Activated B cell treated with CpG ODN at 0.5 μM for 24 hours (primary cell): ENCODE measurements around the gene SORL1. TPM values are rescaled to one million over a fixed set of nuclear protein-coding genes. Genes with fewer than 3 reads are reported as not detected.

Experiments
- ATAC-seq: fragments of 200-7000 bp; cut with Tn5 transposase; one replicate; pipeline ENCODE4 v1.10.0; 2021; ENCODE audit warnings: low read depth, mild to moderate bottlenecking, moderate library complexity
- CTCF ChIA-PET: fragments of 350-600 bp; sonication (Branson Sonifier 250); formaldehyde crosslinking; loops from one replicate; lab custom pipeline; 2021; ENCODE audit warnings: antibody characterized with exemption; lab: Charles Lee
- POLR2A ChIA-PET: fragments of 350-600 bp; sonication (Branson Sonifier 250); formaldehyde crosslinking; loops from one replicate; lab custom pipeline; 2021; ENCODE audit warnings: antibody characterized with exemption; lab: Charles Lee
- DNase-seq: peaks from one replicate; pipeline ENCODE4 v3.0.0; 2022
- H3K27ac Mint-ChIP-seq: one replicate; pipeline ENCODE4 v1.8.0; 2020; ENCODE audit warnings: mixed read lengths
- H3K27me3 Mint-ChIP-seq: one replicate; pipeline ENCODE4 v1.8.0; 2021; ENCODE audit warnings: mixed read lengths
- H3K36me3 Mint-ChIP-seq: one replicate; pipeline ENCODE4 v1.8.0; 2021; ENCODE audit warnings: low read depth, mixed read lengths
- H3K4me1 Mint-ChIP-seq: one replicate; pipeline ENCODE4 v1.8.0; 2021; ENCODE audit warnings: mixed read lengths
- H3K4me3 Mint-ChIP-seq: one replicate; pipeline ENCODE4 v1.8.0; 2020; ENCODE audit warnings: mild to moderate bottlenecking, mixed read lengths
- H3K9me3 Mint-ChIP-seq: one replicate; pipeline ENCODE4 v1.8.0; 2020; ENCODE audit warnings: mixed read lengths
- intact Hi-C: fragments of 100-400 bp; cut with micrococcal nuclease; formaldehyde crosslinking; loops from one replicate; pipeline ENCODE4 v1.15.1; 2024
- total RNA-seq: library from RNA; stranded (reverse); gene quantifications from 2 replicates; pipeline ENCODE4 v1.2.3, GENCODE V29; 2022
- TF ChIP-seq, protein P1 (sequence below): fragments of 200-600 bp; IDR thresholded peaks from one replicate; pipeline ENCODE4 v1.8.0; 2022; ENCODE audit warnings: antibody characterized with exemption, mild to moderate bottlenecking

SORL1 gene
- total RNA-seq, 1 donor from 2014 or later, result 180 TPM

DNA sequence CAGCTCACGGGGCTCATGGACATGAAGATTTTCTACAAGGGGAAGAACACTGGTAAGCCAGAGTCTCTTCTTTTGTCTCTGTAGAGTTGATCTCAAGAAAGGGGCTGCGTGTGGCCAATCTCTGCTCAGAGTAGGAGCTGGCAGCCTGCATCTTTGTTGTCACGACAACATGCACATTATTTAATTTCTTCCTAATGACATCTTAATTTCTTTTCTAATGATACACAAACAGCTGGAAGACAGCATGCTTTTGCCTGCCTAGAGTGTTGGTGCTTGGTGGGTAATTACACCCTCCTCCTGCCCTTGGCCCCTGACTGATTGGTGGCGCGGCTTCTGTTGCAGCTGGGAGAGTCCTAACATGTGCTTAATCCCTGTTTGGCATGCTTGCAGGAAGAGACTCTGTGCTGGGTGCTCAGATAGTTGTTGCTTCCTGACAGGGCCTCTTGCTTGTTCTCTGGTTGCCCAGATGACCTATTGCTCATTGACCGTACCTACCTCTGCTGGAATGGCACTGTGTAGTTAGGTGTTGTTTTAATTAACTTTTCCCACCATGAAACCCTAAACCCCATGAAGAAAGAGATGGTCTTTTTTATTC lies 107.6 kb downstream of the SORL1 start:
- no peaks in the 10 kb centered on the region for H3K27me3 Mint-ChIP-seq
- POLR2A ChIA-PET, result no interaction called here
- peaks cover 85% of the 10 kb centered on the region for H3K36me3 Mint-ChIP-seq
- H3K27ac Mint-ChIP-seq, result no peak overlapping the region
- no peaks in the 10 kb centered on the region for H3K9me3 Mint-ChIP-seq
- peaks cover 7% of the 10 kb centered on the region for H3K4me1 Mint-ChIP-seq
- no peak for ATAC-seq
- DNase-seq, result no peak
- no peak overlapping the region for H3K4me3 Mint-ChIP-seq
- intact Hi-C loops, result no loop called here
- CTCF ChIA-PET, result no interaction called here
- TF ChIP-seq, protein P1, sequence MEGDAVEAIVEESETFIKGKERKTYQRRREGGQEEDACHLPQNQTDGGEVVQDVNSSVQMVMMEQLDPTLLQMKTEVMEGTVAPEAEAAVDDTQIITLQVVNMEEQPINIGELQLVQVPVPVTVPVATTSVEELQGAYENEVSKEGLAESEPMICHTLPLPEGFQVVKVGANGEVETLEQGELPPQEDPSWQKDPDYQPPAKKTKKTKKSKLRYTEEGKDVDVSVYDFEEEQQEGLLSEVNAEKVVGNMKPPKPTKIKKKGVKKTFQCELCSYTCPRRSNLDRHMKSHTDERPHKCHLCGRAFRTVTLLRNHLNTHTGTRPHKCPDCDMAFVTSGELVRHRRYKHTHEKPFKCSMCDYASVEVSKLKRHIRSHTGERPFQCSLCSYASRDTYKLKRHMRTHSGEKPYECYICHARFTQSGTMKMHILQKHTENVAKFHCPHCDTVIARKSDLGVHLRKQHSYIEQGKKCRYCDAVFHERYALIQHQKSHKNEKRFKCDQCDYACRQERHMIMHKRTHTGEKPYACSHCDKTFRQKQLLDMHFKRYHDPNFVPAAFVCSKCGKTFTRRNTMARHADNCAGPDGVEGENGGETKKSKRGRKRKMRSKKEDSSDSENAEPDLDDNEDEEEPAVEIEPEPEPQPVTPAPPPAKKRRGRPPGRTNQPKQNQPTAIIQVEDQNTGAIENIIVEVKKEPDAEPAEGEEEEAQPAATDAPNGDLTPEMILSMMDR, result no peak

DNA sequence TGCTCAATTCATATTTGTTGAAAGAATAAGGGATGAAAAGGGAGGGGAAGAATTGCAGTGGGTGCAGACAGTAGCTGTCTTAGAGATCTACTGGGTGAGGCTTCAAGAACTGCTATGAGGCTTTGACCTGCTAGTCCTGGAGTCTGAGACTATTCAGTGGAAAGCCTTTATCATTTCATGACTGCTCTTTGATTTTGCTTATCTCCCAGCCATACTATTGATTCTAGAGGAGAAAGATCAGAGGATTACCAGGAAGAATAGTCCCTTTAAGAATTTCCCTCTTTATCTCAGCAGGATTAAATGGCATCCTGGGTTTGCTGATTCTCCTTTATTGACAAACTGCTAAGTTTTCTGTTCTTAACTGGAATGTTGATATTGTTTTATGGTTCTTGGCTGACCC lies 108.1 kb downstream of the SORL1 start:
- intact Hi-C loops, result no loop called here
- H3K27me3 Mint-ChIP-seq, result no peaks in the 10 kb centered on the region
- no peak overlapping the region for H3K27ac Mint-ChIP-seq
- no peaks in the 10 kb centered on the region for H3K9me3 Mint-ChIP-seq
- POLR2A ChIA-PET, result no interaction called here
- H3K4me3 Mint-ChIP-seq, result no peak overlapping the region
- CTCF ChIA-PET, result no interaction called here
- TF ChIP-seq, protein P1, result no peak
- peaks cover 7% of the 10 kb centered on the region for H3K4me1 Mint-ChIP-seq
- H3K36me3 Mint-ChIP-seq, result peaks cover 88% of the 10 kb centered on the region
- DNase-seq, result no peak
- no peak for ATAC-seq

DNA sequence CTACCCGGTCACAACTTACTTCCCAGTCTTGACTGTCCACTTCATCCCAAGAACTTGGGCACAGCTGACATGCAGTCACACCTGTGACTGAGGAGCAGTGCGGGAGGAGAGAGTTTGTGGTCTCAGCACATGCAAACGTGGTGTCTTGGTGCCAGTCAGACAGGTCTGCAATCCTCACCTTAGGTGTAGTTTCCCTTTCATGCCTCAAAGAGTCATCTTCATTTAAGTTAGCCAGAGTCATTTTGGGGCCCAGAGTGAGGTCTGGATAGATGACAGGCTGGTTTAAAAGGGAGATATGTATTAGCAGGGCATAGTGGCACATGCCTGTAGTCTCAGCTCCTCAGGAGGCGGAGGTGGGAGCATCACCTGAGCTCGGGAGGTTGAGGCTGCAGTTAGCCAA lies 109.1 kb downstream of the SORL1 start:
- TF ChIP-seq, protein P1, result no peak
- H3K4me1 Mint-ChIP-seq, result peaks cover 7% of the 10 kb centered on the region
- H3K9me3 Mint-ChIP-seq, result no peaks in the 10 kb centered on the region
- intact Hi-C loops, result no loop called here
- peaks cover 84% of the 10 kb centered on the region for H3K36me3 Mint-ChIP-seq
- no peak for ATAC-seq
- no peak overlapping the region for H3K27ac Mint-ChIP-seq
- DNase-seq, result no peak
- ChIA-PET CTCF (no interaction called here), POLR2A (interaction anchor here (0.5 to 0.7 kb wide), 3 partner anchors 14 to 114 kb away, joined by 5 to 9 read pairs (median 7); no protein-coding TSS in a partner anchor)
- no peaks in the 10 kb centered on the region for H3K27me3 Mint-ChIP-seq
- H3K4me3 Mint-ChIP-seq, result no peak overlapping the region

DNA sequence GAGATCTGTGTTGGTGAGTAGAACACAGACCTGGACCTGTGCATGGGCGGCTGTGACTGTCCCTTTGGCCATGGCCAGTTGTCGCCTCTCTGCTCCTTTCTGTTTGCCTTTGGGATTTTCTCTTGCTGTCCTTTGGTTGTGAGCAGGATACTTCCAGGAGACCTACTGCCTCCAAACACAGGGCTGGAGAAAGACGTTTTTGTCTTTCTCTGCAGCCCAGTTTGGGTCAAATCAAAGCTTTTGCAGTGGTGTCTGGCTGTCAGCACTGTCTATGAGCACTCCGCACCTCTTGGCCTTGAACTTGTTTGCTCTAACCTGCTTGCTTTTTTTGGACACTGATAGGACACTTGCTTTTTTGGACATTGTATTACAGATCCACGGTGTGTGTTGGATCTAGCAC lies 109.6 kb downstream of the SORL1 start:
- no peak overlapping the region for H3K27ac Mint-ChIP-seq
- ChIA-PET POLR2A (interaction anchor here (0.5 to 0.7 kb wide), 3 partner anchors 14 to 115 kb away, joined by 5 to 9 read pairs (median 7); no protein-coding TSS in a partner anchor), CTCF (no interaction called here)
- DNase-seq (no peak), ATAC-seq (no peak)
- H3K4me1 Mint-ChIP-seq, result peaks cover 6% of the 10 kb centered on the region
- peaks cover 83% of the 10 kb centered on the region for H3K36me3 Mint-ChIP-seq
- intact Hi-C loops, result no loop called here
- no peak overlapping the region for H3K4me3 Mint-ChIP-seq
- H3K27me3 Mint-ChIP-seq, result no peaks in the 10 kb centered on the region
- TF ChIP-seq, protein P1, result no peak
- no peaks in the 10 kb centered on the region for H3K9me3 Mint-ChIP-seq

DNA sequence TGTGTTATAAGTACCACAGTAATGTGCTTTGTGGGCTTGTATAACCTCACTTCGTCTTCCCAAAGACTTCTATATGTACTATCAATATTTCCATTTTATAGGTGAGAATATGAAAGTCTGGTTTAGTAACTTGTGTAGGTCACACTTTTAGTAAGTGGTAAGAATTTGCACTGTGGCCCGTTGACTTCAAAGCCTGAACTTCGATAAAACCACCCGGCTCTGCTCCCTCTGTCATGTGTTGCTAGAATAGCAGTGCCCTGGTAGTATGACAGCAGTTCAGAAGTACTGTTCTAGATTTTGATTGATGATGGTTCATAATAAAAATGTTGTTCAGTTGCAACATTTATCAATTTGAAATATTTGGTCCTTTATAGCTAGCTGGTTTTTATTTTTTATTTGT lies 110.9 kb downstream of the SORL1 start:
- ATAC-seq, result no peak
- CTCF ChIA-PET, result no interaction called here
- intact Hi-C loops, result no loop called here

More for the DNA sequence above, 110.9 kb downstream of the SORL1 start:
- Mint-ChIP-seq H3K27me3 (no peaks in the 10 kb centered on the region), H3K27ac (no peak overlapping the region), H3K4me3 (no peak overlapping the region), H3K36me3 (peaks cover 82% of the 10 kb centered on the region), H3K4me1 (peaks cover 8% of the 10 kb centered on the region), H3K9me3 (no peaks in the 10 kb centered on the region)
- DNase-seq, result no peak
- POLR2A ChIA-PET, result no interaction called here
- TF ChIP-seq, protein P1, result no peak
